GM13976 (cell line): ENCODE results near the gene S100A12.
"Not testable (repeated sequence)": the region's sequence is repeated elsewhere in the genome, so short reads cannot be mapped to it uniquely, and the experiment has no call there.

Source experiments
- DNase-seq: peaks from one replicate; pipeline ENCODE4 v3.0.0; 2012; ENCODE audit warnings: low spot score
- CTCF ChIP-seq: IDR thresholded peaks from 2 replicates; pipeline ENCODE4 v1.5.1; 2012; ENCODE audit warnings: borderline replicate concordance, mild to moderate bottlenecking; ENCODE audit not compliant: insufficient read depth; ENCODE audit errors: extremely low read depth, missing control alignments, control extremely low read depth
- in situ Hi-C: fragments of 300-500 bp; cut with MboI; formaldehyde crosslinking; loops from one replicate; pipeline ENCODE4 v1.12.0; 2022; ENCODE audit warnings: low sequenced_read_pairs, mixed read lengths, inconsistent platforms; ENCODE audit not compliant: unreplicated experiment

S100A12 gene

GRCh38 chr1:153375511-153375910 lies at the start of gene S100A12:
S100A12 (minus strand) TSS chr1:153375621; CDS start chr1:153374592, 1,029 bp downstream.
- TF ChIP-seq CTCF = no peak
- DNase-seq = no peak
- in situ Hi-C loops = no loop called here

- in situ Hi-C loops = no loop called here
- no peak for TF ChIP-seq CTCF
- peak; percentile 65 for DNase-seq
Measured at GRCh38 chr1:153422450-153423068, 47.1 kb upstream of the S100A12 start.

DNA sequence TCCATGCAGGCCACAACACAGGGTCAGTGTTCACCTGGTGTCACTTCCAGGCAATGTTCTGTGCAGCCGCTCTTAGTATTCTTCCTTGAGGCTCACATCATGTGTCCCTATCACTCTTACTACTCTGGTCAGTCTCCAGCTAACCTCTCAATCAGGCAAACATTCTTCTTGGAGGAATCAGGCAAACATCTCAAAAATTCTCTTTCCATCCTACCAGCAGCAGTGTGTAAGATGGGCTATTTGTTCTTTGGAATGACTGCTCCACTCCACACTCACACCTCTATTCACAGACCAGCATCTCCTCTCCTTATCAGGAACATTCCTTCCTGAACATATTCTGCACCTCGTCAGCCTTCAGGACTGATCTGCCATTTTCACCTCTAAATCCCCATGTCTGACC lies 44.9 kb upstream of the S100A12 start:
- TF ChIP-seq CTCF = no peak
- DNase-seq = no peak
- in situ Hi-C loops = no loop called here

GRCh38 chr1:153419436-153419793 lies 44.0 kb upstream of the S100A12 start:
- in situ Hi-C loops, DNase-seq: not testable (repeated sequence)

DNA sequence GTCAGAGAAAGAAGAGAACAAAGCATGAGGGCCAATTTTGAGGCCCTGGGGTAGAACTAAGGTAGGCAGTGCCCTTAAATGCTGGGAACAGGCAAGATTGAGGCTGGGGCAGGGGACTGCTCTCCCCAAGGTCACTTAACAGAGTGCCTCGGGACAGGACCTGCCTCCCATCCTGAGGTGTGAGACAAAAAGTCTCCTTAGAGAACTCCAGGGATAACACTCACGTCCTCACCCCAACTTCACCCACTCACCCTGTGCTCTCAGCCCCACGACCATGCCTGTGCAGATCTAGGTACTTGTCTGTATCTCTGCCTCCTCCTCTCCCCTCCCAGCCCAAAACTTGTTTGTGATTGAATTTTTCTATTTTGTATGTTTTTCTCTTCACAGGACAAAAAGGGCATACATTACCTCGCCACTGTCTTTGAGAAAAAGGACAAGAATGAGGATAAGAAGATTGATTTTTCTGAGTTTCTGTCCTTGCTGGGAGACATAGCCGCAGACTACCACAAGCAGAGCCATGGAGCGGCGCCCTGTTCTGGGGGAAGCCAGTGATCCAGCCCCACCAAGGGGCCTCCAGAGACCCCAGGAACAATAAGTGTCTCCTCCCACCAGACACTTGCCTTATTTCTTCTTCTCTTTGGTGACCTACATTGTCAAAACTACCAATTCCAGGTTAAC lies 43.5 kb upstream of the S100A12 start:
- in situ Hi-C loops, DNase-seq: not testable (repeated sequence)

DNA sequence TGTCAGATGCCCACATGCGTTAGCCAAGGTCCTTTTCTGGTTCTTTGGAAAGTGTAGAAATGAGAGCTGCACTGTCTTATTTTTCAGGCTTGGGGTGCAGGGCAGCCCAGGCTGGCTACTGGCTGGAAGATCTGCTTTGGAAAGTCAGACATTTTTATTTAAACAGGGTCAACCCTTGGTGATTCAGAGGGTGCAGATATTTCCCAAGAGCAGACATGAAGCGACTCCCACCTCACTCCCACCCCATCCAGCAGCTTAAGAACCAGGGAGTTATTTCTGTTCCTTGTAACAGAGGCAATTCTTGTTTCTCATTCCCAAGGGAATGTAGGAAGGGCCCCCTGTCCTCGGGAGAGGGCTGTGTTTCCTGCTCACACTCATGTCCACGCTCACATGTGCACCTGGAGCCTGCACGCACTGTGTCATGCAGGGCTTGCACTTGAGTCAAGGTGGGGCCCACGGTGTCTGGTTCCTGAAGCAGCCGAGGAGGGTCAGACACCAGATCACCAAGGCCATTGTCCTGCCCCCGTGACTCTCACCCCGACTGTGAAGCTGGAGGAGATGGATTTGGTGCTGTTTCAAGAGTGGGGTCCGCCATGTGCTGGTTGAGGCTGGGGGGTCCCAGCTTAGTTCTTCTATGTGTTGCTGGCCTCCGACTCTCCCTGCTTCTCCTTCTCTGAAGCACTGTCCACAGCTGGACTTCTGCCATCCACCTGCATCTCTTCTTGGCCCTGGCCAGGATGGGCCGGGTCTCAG lies 41.9 kb upstream of the S100A12 start:
- no peak for TF ChIP-seq CTCF
- in situ Hi-C loops = no loop called here
- DNase-seq = no peak

DNA sequence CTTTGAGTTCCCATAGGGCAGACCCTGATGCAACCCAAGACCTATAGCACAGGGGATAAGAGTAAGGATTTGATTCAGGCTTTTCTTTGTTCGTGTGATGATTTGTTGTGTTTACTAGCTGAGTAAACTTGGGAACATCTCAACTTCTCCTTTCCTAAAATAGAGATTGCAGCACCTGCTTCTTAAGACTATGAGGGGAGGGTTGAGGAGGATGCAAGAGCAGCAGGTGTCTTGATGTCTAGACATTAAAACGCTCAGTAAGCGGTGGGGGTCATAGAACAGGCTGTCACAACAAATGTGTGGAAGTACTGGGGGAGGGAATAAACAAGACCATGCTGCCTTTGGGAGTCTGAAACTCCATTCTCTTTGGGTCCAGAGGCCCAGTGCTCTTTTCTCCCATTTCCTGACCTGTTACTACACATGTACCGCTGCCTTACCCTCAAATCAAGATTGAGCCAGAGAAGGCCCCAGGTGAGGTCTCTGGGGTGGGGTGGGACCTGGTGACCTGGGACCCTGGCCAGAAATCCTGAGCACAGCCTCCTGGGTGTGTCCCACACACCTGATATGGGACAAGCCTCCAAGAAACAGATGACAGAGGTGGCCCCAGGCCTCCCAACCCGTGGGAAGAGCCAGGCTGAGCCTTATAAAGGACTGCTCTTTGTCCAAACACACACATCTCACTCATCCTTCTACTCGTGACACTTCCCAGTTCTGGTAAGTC lies 40.6 kb upstream of the S100A12 start, which contains the start of gene S100A7A:
Gene S100A7A, plus strand, starts transcription at position 671 of the 721 bp plus-strand sequence. CDS start 1,563 bp downstream, outside the sequence.
- TF ChIP-seq CTCF = no peak
- in situ Hi-C loops = no loop called here
- DNase-seq = no peak

DNA sequence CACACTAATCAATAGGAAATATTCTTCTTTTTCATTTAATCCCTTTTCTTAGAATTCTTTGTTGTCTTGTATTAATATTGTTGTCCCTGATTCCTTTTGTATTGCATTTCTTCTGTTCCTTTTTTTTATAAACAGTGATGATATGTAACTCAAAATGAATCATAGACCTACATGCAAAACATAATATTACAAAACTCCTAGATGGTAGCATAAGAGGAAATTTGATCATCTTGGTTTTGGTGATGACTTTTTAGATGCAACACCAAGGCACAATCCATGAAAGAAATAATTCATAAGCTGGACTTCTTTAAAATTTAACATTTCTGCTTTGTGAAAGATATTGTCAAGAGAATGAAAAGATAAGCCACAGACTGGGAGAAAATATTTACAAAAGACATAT lies 38.5 kb upstream of the S100A12 start:
- in situ Hi-C loops, DNase-seq: not testable (repeated sequence)

- DNase-seq, in situ Hi-C loops: not testable (repeated sequence)
Measured at GRCh38 chr1:153407274-153407673, 31.9 kb upstream of the S100A12 start.

GRCh38 chr1:153405825-153406599 lies 30.6 kb upstream of the S100A12 start:
- DNase-seq, in situ Hi-C loops: not testable (repeated sequence)
